PFSK-1 (cell line): ENCODE data around the gene SEMG2.

Source experiments
- FOXP2 ChIP-seq: optimal IDR thresholded peaks from 2 replicates; pipeline ENCODE3; 2011; ENCODE audit warnings: borderline replicate concordance, control low read depth, inconsistent platforms; ENCODE audit not compliant: insufficient read depth; ENCODE audit errors: extremely low read length, extremely low read depth
- POLR2AphosphoS5 ChIP-seq: IDR thresholded peaks from 2 replicates; pipeline ENCODE4 v1.6.1; 2012; ENCODE audit warnings: low read depth, mild to moderate bottlenecking, control low read depth, low read length, moderate library complexity
- SIN3A ChIP-seq: IDR thresholded peaks from 2 replicates; pipeline ENCODE4 v1.6.1; 2012; ENCODE audit warnings: mild to moderate bottlenecking, low read length, moderate library complexity, borderline replicate concordance; ENCODE audit not compliant: insufficient read depth
- TAF1 ChIP-seq: IDR thresholded peaks from 2 replicates; pipeline ENCODE4 v1.6.1; 2012; ENCODE audit warnings: low read length, control low read depth, borderline replicate concordance; ENCODE audit not compliant: insufficient read depth
- TF ChIP-seq, protein P1 (sequence below), 2 experiments: IDR thresholded peaks; 2 replicates each; pipeline versions ENCODE4 v1.6.1 to v1.8.0; 2011 to 2012; ENCODE audit warnings: low read depth in 2 of 2, low read length in 2 of 2, control low read depth in 1 of 2, inconsistent platforms in 1 of 2, mild to moderate bottlenecking in 1 of 2, moderate library complexity in 1 of 2; ENCODE audit not compliant: insufficient read depth in 1 of 2

DNA sequence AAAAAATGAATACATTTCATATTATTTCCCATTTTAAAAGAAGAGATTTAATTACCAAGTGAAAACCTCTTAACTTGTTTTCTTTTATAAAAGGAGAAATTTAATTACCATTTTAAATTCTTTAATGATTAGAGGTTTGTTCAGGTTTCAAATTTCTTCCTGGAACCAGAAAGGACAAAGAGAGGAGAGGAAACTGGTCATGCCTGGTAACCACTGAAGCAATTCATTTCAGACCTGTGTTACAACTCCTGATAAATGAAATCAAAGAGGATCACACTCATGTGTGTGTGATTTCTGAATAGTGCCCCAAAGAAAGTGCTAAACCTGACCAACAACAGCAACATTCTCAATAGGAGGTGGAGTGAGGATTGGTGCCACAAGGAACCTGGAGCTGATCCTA lies 45.8 kb downstream of the SEMG2 start:
- no peak for TF ChIP-seq SIN3A
- TF ChIP-seq POLR2AphosphoS5, result no peak
- no peak for TF ChIP-seq TAF1
- no peak for TF ChIP-seq FOXP2
- TF ChIP-seq, protein P1, sequence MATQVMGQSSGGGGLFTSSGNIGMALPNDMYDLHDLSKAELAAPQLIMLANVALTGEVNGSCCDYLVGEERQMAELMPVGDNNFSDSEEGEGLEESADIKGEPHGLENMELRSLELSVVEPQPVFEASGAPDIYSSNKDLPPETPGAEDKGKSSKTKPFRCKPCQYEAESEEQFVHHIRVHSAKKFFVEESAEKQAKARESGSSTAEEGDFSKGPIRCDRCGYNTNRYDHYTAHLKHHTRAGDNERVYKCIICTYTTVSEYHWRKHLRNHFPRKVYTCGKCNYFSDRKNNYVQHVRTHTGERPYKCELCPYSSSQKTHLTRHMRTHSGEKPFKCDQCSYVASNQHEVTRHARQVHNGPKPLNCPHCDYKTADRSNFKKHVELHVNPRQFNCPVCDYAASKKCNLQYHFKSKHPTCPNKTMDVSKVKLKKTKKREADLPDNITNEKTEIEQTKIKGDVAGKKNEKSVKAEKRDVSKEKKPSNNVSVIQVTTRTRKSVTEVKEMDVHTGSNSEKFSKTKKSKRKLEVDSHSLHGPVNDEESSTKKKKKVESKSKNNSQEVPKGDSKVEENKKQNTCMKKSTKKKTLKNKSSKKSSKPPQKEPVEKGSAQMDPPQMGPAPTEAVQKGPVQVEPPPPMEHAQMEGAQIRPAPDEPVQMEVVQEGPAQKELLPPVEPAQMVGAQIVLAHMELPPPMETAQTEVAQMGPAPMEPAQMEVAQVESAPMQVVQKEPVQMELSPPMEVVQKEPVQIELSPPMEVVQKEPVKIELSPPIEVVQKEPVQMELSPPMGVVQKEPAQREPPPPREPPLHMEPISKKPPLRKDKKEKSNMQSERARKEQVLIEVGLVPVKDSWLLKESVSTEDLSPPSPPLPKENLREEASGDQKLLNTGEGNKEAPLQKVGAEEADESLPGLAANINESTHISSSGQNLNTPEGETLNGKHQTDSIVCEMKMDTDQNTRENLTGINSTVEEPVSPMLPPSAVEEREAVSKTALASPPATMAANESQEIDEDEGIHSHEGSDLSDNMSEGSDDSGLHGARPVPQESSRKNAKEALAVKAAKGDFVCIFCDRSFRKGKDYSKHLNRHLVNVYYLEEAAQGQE (IDR thresholded peaks at IDR 0.05; ENCODE audit: insufficient read depth in 1 of 2, low read depth in 2 of 2, low read length in 2 of 2), result no peak
